Endothelial cell of umbilical vein (primary cell): ENCODE results near the gene EDRF1. TPM values are rescaled to one million over a fixed set of nuclear protein-coding genes. Genes with fewer than 3 reads are reported as not detected.

Source experiments
- BruUV-seq: library from RNA; stranded (reverse); fragments of 400-500 nt; replicated peaks from 2 replicates; lab custom pipeline; 2021; lab: Mats Ljungman, UMichigan
- CTCF ChIA-PET: fragments of 300-600, 350-600 bp; sonication (Branson Sonifier 250); formaldehyde crosslinking; loops from one replicate; lab custom pipeline; 2021; ENCODE audit warnings: antibody characterized with exemption, inconsistent platforms; lab: Charles Lee
- POLR2A ChIA-PET: fragments of 300-600, 350-600 bp; sonication (Branson Sonifier 250); formaldehyde crosslinking; loops from one replicate; lab custom pipeline; 2021; ENCODE audit warnings: antibody characterized with exemption, inconsistent platforms; lab: Charles Lee
- DNase-seq: peaks from one replicate; pipeline ENCODE4 v3.0.0-alpha.2; 2011; ENCODE audit warnings: low read depth, low spot score
- FAIRE-seq: peaks from 2 replicates; lab custom pipeline; 2011; peaks lifted over from hg19 to GRCh38; lab: Jason Lieb, UNC
- H2AFZ ChIP-seq: 2 replicates; pipeline ENCODE4 v1.6.0; 2012; ENCODE audit warnings: low read depth, low read length, control low read depth, inconsistent platforms
- H3K27ac ChIP-seq: 2 replicates; pipeline ENCODE4 v1.5.1; 2011; ENCODE audit warnings: low read depth, mild to moderate bottlenecking, control low read depth, low read length, moderate library complexity; ENCODE audit not compliant: insufficient read depth
- H3K27me3 ChIP-seq, 2 experiments: 2 replicates each; pipeline versions ENCODE4 v1.6.0 to v1.6.1; 2011; ENCODE audit warnings: low read length in 2 of 2, mixed read lengths in 1 of 2; ENCODE audit not compliant: control insufficient read depth in 2 of 2, insufficient read depth in 2 of 2
- H3K36me3 ChIP-seq, 2 experiments: 2 replicates in 1 of 2; 3 replicates in 1 of 2; pipeline ENCODE4 v1.5.1; 2011; ENCODE audit warnings: low read length in 2 of 2, mild to moderate bottlenecking in 1 of 2, moderate library complexity in 1 of 2; ENCODE audit not compliant: control insufficient read depth in 2 of 2, insufficient read depth in 2 of 2; ENCODE audit errors: extremely low read depth in 1 of 2
- H3K4me1 ChIP-seq: 3 replicates; pipeline ENCODE4 v1.5.1; 2011; ENCODE audit warnings: mild to moderate bottlenecking, low read length; ENCODE audit not compliant: control insufficient read depth, insufficient read depth; ENCODE audit errors: extremely low read depth
- H3K4me2 ChIP-seq: 2 replicates; pipeline ENCODE4 v1.6.1; 2011; ENCODE audit warnings: low read length, control low read depth, mixed read lengths; ENCODE audit not compliant: insufficient read depth
- H3K4me3 ChIP-seq, 3 experiments: fragments of 200-600 bp in 1 of 3; sonication (generic), shearing (Covaris generic) in 1 of 3; replicated peaks in 1 of 3; 2 replicates each; pipeline ENCODE4 v1.5.1; 2011 to 2016; ENCODE audit warnings: control low read depth in 3 of 3, low read length in 3 of 3, mild to moderate bottlenecking in 2 of 3, inconsistent platforms in 1 of 3, low read depth in 1 of 3, moderate library complexity in 1 of 3; ENCODE audit not compliant: insufficient read depth in 1 of 3
- H3K79me2 ChIP-seq: 2 replicates; pipeline ENCODE4 v1.6.0; 2012; ENCODE audit warnings: low read length, inconsistent platforms; ENCODE audit not compliant: control insufficient read depth, insufficient read depth
- H3K9ac ChIP-seq: replicated peaks from 2 replicates; pipeline ENCODE3; 2011; ENCODE audit warnings: low read length, control low read depth; ENCODE audit not compliant: insufficient read depth; ENCODE audit errors: extremely low read depth
- H3K9me1 ChIP-seq: replicated peaks from 3 replicates; pipeline ENCODE4 v1.6.0; 2011; ENCODE audit warnings: mild to moderate bottlenecking, low read length; ENCODE audit not compliant: control insufficient read depth, insufficient read depth; ENCODE audit errors: extremely low read depth
- H3K9me3 ChIP-seq: replicated peaks from 2 replicates; pipeline ENCODE4 v1.5.1; 2012; ENCODE audit warnings: low read length, inconsistent platforms; ENCODE audit not compliant: control insufficient read depth, insufficient read depth
- H4K20me1 ChIP-seq: replicated peaks from 2 replicates; pipeline ENCODE3; 2011; ENCODE audit warnings: mild to moderate bottlenecking, low read length; ENCODE audit not compliant: control insufficient read depth, insufficient read depth; ENCODE audit errors: extremely low read depth
- EZH2 ChIP-seq: IDR thresholded peaks from 2 replicates; pipeline ENCODE4 v1.6.1; 2012; ENCODE audit warnings: borderline replicate concordance, low read depth, mild to moderate bottlenecking, moderate library complexity, low read length, inconsistent platforms; ENCODE audit not compliant: severe bottlenecking
- FOS ChIP-seq: IDR thresholded peaks from 2 replicates; pipeline ENCODE4 v1.6.1; 2011; ENCODE audit warnings: mild to moderate bottlenecking, low read length, moderate library complexity, borderline replicate concordance; ENCODE audit not compliant: insufficient read depth
- GATA2 ChIP-seq: IDR thresholded peaks from 2 replicates; pipeline ENCODE4 v1.7.0; 2011; ENCODE audit warnings: low read depth, mild to moderate bottlenecking, moderate library complexity, mixed read lengths, low read length; ENCODE audit not compliant: insufficient read length, insufficient read depth
- JUN ChIP-seq: IDR thresholded peaks from 2 replicates; pipeline ENCODE4 v1.6.1; 2011; ENCODE audit warnings: borderline replicate concordance, low read depth; ENCODE audit not compliant: insufficient read length, insufficient read depth
- MAX ChIP-seq: IDR thresholded peaks from 2 replicates; pipeline ENCODE4 v1.6.1; 2011; ENCODE audit not compliant: insufficient read depth, insufficient read length
- MYC ChIP-seq: IDR thresholded peaks from one replicate; pipeline ENCODE4 v1.6.1; 2011; ENCODE audit warnings: mild to moderate bottlenecking, low read depth, low read length
- POLR2A ChIP-seq: IDR thresholded peaks from 2 replicates; pipeline ENCODE4 v1.6.1; 2012; ENCODE audit warnings: low read depth, mild to moderate bottlenecking, control low read depth, low read length
- POLR2AphosphoS5 ChIP-seq: IDR thresholded peaks from 2 replicates; pipeline ENCODE4 v1.6.1; 2012; ENCODE audit warnings: low read depth, mild to moderate bottlenecking, control low read depth, low read length, moderate library complexity; ENCODE audit not compliant: insufficient read depth
- dilution Hi-C: fragments of 300-500 bp; cut with MboI; formaldehyde crosslinking; loops from one replicate; pipeline ENCODE4 v1.15.0; 2019; ENCODE audit warnings: low sequenced_read_pairs; ENCODE audit not compliant: extremely low pct_ligation_motif_present
- intact Hi-C: fragments of 100-400 bp; cut with micrococcal nuclease; formaldehyde crosslinking; loops from one replicate; pipeline ENCODE4 v1.10.0; 2022
- polyA plus RNA-seq, 4 experiments: library from polyadenylated mRNA; depleted of rRNA in 3 of 4; stranded (reverse) in 3 of 4; unstranded in 1 of 4; fragments of >200 nt; gene quantifications; 2 replicates each; pipeline versions ENCODE4 v1.2.1 to v1.2.3, GENCODE V29; 2011 to 2012; ENCODE audit warnings: missing spikeins in 1 of 4
- total RNA-seq: library from RNA; stranded (reverse); gene quantifications from 2 replicates; pipeline ENCODE4 v1.2.3, GENCODE V29; 2021
- TF ChIP-seq, protein P1 (sequence below), 2 donors: IDR thresholded peaks; 1 replicate in 1 of 2; 2 replicates in 1 of 2; pipeline ENCODE4 v1.5.1; 2011; ENCODE audit warnings: low read length in 2 of 2, mild to moderate bottlenecking in 2 of 2, moderate library complexity in 2 of 2, control low read depth in 1 of 2, inconsistent platforms in 1 of 2, low read depth in 1 of 2; ENCODE audit not compliant: insufficient read depth in 1 of 2; ENCODE audit errors: extremely low read depth in 1 of 2

The EDRF1 gene
- total and polyA plus RNA-seq, 2 donors (not counting 3 experiments of a cell fraction or from before 2014, with no cell fraction given), result 11.6 to 27.8 TPM

GRCh38 chr10:125672884-125673283 lies 46.6 kb upstream of the EDRF1 start:
- intact Hi-C loops (no loop called here), dilution Hi-C loops (no loop called here)
- H3K79me2 ChIP-seq, result no peaks in the 10 kb centered on the region
- no peaks in the 10 kb centered on the region for H3K27me3 ChIP-seq
- TF ChIP-seq GATA2 (no peak), POLR2A (no peak), MAX (no peak), JUN (no peak), MYC (no peak), POLR2AphosphoS5 (no peak), FOS (no peak), EZH2 (no peak)
- TF ChIP-seq, protein P1, sequence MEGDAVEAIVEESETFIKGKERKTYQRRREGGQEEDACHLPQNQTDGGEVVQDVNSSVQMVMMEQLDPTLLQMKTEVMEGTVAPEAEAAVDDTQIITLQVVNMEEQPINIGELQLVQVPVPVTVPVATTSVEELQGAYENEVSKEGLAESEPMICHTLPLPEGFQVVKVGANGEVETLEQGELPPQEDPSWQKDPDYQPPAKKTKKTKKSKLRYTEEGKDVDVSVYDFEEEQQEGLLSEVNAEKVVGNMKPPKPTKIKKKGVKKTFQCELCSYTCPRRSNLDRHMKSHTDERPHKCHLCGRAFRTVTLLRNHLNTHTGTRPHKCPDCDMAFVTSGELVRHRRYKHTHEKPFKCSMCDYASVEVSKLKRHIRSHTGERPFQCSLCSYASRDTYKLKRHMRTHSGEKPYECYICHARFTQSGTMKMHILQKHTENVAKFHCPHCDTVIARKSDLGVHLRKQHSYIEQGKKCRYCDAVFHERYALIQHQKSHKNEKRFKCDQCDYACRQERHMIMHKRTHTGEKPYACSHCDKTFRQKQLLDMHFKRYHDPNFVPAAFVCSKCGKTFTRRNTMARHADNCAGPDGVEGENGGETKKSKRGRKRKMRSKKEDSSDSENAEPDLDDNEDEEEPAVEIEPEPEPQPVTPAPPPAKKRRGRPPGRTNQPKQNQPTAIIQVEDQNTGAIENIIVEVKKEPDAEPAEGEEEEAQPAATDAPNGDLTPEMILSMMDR (IDR thresholded peaks at IDR 0.05; ENCODE audit: extremely low read depth in 1 of 2, insufficient read depth in 1 of 2, low read depth in 1 of 2, low read length in 2 of 2), result no peak
- no TSS peak for BruUV-seq
- H3K4me2 ChIP-seq, result no peak overlapping the region
- no peak overlapping the region for H3K4me3 ChIP-seq
- no peaks in the 10 kb centered on the region for H3K36me3 ChIP-seq
- no peaks in the 10 kb centered on the region for H3K4me1 ChIP-seq
- H3K27ac ChIP-seq, result no peak overlapping the region
- CTCF ChIA-PET, result no interaction called here
- no peaks in the 10 kb centered on the region for H4K20me1 ChIP-seq
- FAIRE-seq (no peak), DNase-seq (no peak)
- POLR2A ChIA-PET, result no interaction called here
- no peak overlapping the region for H2AFZ ChIP-seq
- no peaks in the 10 kb centered on the region for H3K9me1 ChIP-seq
- H3K9me3 ChIP-seq, result no peaks in the 10 kb centered on the region
- H3K9ac ChIP-seq, result no peak overlapping the region
